Umbilical cord (tissue), 1 donor: ENCODE data around the gene PRKRIP1. TPM values are rescaled to one million over a fixed set of nuclear protein-coding genes. Genes with fewer than 3 reads are reported as not detected.

Experiments used
- total RNA-seq: library from RNA; depleted of rRNA; stranded (reverse); fragments of >200 nt; gene quantifications from one replicate; pipeline ENCODE4 v1.2.3, GENCODE V29; 2014; ENCODE audit warnings: low replicate concordance; ENCODE audit not compliant: insufficient read depth

Gene PRKRIP1
- total RNA-seq, 1 donor from 2014 or later: 21.2 TPM

Other genes starting within 250 kb of the PRKRIP1 start
- gene SH2B2, start 109.5 kb upstream of the PRKRIP1 start, total RNA-seq: 0.96 TPM
- not detected for gene SPDYE6, start 39.9 kb upstream of the PRKRIP1 start, total RNA-seq
- 3.6 TPM for gene ORAI2, start 37.2 kb downstream of the PRKRIP1 start, total RNA-seq
- 32.0 TPM for gene ALKBH4, start 68.5 kb downstream of the PRKRIP1 start, total RNA-seq
- gene LRWD1, start 68.6 kb downstream of the PRKRIP1 start, total RNA-seq: 14.0 TPM
- 5.5 TPM for gene POLR2J, start 82.6 kb downstream of the PRKRIP1 start, total RNA-seq
- gene RASA4B, start 121.4 kb downstream of the PRKRIP1 start, total RNA-seq: 1.4 TPM
- gene UPK3BL2, start 147.3 kb downstream of the PRKRIP1 start, total RNA-seq: 21.9 TPM
- 2.6 TPM for gene SPDYE2, start 154.9 kb downstream of the PRKRIP1 start, total RNA-seq
- gene POLR2J3, start 176.2 kb downstream of the PRKRIP1 start, total RNA-seq: 27.0 TPM
- gene RASA4, start 220.4 kb downstream of the PRKRIP1 start, total RNA-seq: 9.9 TPM
- gene UPK3BL1, start 246.4 kb downstream of the PRKRIP1 start, total RNA-seq: 142 TPM